ENCODE measurements around the gene NDST1.

The NDST1 gene

DNA sequence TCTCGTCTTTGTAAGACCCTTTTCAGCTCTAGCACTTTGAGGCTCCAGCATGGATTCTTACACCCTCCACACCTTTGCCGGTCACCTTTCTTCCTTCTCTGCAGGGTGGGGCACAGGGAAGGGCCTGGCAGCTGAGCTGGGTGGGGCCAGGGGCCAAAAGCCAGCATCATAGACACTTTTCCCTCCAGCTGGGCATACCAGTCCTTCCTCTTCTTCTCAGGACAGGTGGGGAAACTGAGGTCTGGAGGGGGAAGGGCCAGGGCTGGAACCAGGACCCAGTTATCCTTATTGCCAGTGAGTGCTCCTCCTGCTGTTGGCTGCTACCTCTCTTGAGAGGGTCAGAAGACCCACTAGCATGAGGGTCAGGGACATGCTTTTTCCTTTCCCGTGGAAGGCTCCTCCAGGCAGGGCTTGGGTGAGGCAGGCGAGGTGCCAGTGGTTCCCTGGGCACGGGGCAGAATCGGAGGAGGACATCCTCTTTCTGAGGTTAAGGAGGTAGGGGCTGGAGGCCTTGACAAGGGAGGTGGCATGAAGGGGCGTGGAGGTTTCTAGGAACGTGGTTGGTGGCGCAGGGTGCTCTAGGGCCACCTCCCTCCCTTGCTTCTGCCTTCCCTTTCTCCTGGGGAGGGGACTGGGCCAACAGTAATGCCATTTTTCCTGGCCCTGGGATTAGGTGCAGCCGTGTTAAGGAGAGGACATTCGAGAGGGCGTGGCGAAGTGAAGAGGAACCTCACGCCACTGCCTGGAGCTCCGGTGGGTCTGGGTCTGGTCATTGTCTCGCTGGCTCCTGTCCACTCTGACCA, at the start of gene NDST1:
NDST1 (plus strand) TSS at position 658 of the 803 bp plus-strand sequence. CDS start 13,124 bp downstream, outside the sequence.
- TF ChIP-seq SUZ12 (IDR thresholded peaks at IDR 0.05) (no peak), HDGF (IDR thresholded peaks at IDR 0.05; ENCODE audit: borderline replicate concordance) (no peak), CTBP1 (IDR thresholded peaks at IDR 0.05; ENCODE audit: borderline replicate concordance) (no peak), FOXM1 (IDR thresholded peaks at IDR 0.05; ENCODE audit: borderline replicate concordance) (no peak), SP1 (IDR thresholded peaks at IDR 0.05) (no peak), ELF4 (IDR thresholded peaks at IDR 0.05) (no peak), PKNOX1 (IDR thresholded peaks at IDR 0.05) (no peak), L3MBTL2 (conservative IDR thresholded peaks at IDR 0.05) (no peak), BHLHE40 (IDR thresholded peaks at IDR 0.05; ENCODE audit: borderline replicate concordance) (no peak), TARDBP (IDR thresholded peaks at IDR 0.05) (no peak), FOXK2 (IDR thresholded peaks at IDR 0.05) (no peak), FOXA1 (IDR thresholded peaks at IDR 0.05) (no peak), LEF1 (IDR thresholded peaks at IDR 0.05; ENCODE audit: borderline replicate concordance) (no peak), NFRKB (IDR thresholded peaks at IDR 0.05) (no peak), ARNT (IDR thresholded peaks at IDR 0.05) (no peak), ZNF384 (IDR thresholded peaks at IDR 0.05) (no peak)
- no peak for DNase-seq (ENCODE audit: extremely low spot score)
- ChIA-PET POLR2A (no interaction called here), CTCF (interaction anchor here (0.9 to 1.3 kb wide), 2 partner anchors 8 to 9 kb away, joined by 3 read pairs; no protein-coding TSS in a partner anchor)

- POLR2A ChIA-PET, result interaction anchor here (1.0 kb wide), 1 partner anchor 9 kb away, joined by 3 read pairs; no protein-coding TSS in a partner anchor
Observed at GRCh38 chr5:150458802-150459557, 49.0 kb upstream of the NDST1 start.

GRCh38 chr5:150460781-150461180, 47.1 kb upstream of the NDST1 start:
- no peak for DNase-seq (ENCODE audit: extremely low spot score)
- TF ChIP-seq ZNF384 (IDR thresholded peaks at IDR 0.05) (no peak), HDGF (IDR thresholded peaks at IDR 0.05; ENCODE audit: borderline replicate concordance) (no peak)
- POLR2A ChIA-PET, result interaction anchor here (0.6 to 1.5 kb wide), 4 partner anchors 11 to 240 kb away, joined by 3 to 4 read pairs (median 3); partner anchors contain the start of genes RBM22 and RPS14
- CTCF ChIA-PET, result interaction anchor here (0.5 to 1.4 kb wide), 2 partner anchors 9 to 32 kb away, joined by 3 to 4 read pairs; no protein-coding TSS in a partner anchor

More at GRCh38 chr5:150458802-150459557, 49.0 kb upstream of the NDST1 start:
- TF ChIP-seq L3MBTL2 (conservative IDR thresholded peaks at IDR 0.05), result 0 out of 2 replicates have a peak, but pooled peaks have one; percentile 29
- no peak; the same call in 1 of the 2 replicates for TF ChIP-seq ARNT (IDR thresholded peaks at IDR 0.05)
- CTCF ChIA-PET, result interaction anchor here (0.6 to 2.0 kb wide), 11 partner anchors 9 to 102 kb away, joined by 3 to 11 read pairs (median 5); no protein-coding TSS in a partner anchor
- DNase-seq (ENCODE audit: extremely low spot score), result peak; percentile 85

DNA sequence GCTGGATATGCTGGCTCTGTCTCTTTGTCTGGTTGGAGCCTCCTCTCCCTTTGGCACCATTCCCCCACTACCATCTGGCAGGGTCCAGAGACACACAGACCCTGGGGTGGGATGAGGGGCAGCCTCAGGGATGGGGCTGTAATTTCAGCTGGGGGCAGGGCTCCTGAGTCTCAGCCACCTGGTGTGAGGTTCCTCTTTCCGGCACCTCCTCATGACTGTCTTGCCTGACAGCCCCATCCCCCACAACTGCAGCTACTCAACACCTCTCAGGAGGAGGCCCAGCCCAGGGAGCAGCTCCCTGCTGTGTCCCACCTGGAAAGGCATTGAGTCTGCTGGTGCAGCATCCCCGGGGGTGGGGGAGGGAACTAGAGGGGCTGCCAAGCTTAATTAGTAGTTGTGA, 46.7 kb upstream of the NDST1 start:
- CTCF ChIA-PET, result interaction anchor here (0.7 to 1.4 kb wide), 2 partner anchors 10 to 95 kb away, joined by 3 to 4 read pairs; no protein-coding TSS in a partner anchor
- POLR2A ChIA-PET, result interaction anchor here (0.6 to 1.5 kb wide), 3 partner anchors 12 to 239 kb away, joined by 3 to 4 read pairs (median 3); partner anchors contain the start of genes RBM22 and RPS14
- DNase-seq (ENCODE audit: extremely low spot score), result no peak
- TF ChIP-seq FOXA1 (IDR thresholded peaks at IDR 0.05) (no peak), L3MBTL2 (conservative IDR thresholded peaks at IDR 0.05) (no peak), BHLHE40 (IDR thresholded peaks at IDR 0.05; ENCODE audit: borderline replicate concordance) (no peak), FOXK2 (IDR thresholded peaks at IDR 0.05) (no peak), CTBP1 (IDR thresholded peaks at IDR 0.05; ENCODE audit: borderline replicate concordance) (no peak), ARNT (IDR thresholded peaks at IDR 0.05) (no peak), ZNF384 (IDR thresholded peaks at IDR 0.05) (no peak), FOXM1 (IDR thresholded peaks at IDR 0.05; ENCODE audit: borderline replicate concordance) (no peak), PKNOX1 (IDR thresholded peaks at IDR 0.05) (no peak)

DNA sequence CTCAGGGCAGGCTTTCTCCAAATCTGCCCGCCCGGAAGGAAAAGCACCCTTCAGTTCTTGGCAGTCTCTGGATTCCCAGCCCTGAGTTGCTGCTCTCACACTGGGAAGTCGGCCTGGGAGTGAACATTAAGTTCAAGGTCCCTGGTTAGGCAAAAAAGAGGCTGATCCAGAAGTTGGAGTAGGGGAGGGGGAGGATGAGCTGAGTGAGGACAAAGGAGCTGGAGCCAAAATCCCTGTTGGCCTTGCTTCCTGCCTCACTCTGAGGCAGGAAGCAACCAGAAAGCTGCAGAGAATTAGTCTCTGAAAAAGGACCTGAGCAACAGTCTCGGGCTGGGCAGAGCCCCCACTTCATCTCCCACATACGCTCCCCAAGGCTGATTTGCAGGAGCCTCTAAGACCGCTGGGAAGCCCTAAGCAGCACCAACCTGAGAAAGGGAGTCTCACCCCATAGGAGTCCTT, 43.3 kb upstream of the NDST1 start:
- CTCF ChIA-PET, result interaction anchor here (0.6 to 1.6 kb wide), 3 partner anchors 15 to 146 kb away, joined by 3 to 9 read pairs (median 3); partner anchors contain the start of gene RPS14
- TF ChIP-seq CTBP1 (IDR thresholded peaks at IDR 0.05; ENCODE audit: borderline replicate concordance) (no peak), ELF4 (IDR thresholded peaks at IDR 0.05) (no peak), NFRKB (IDR thresholded peaks at IDR 0.05) (no peak), L3MBTL2 (conservative IDR thresholded peaks at IDR 0.05) (no peak), FOXK2 (IDR thresholded peaks at IDR 0.05) (no peak), FOXM1 (IDR thresholded peaks at IDR 0.05; ENCODE audit: borderline replicate concordance) (no peak), BHLHE40 (IDR thresholded peaks at IDR 0.05; ENCODE audit: borderline replicate concordance) (no peak), TARDBP (IDR thresholded peaks at IDR 0.05) (no peak), LEF1 (IDR thresholded peaks at IDR 0.05; ENCODE audit: borderline replicate concordance) (no peak), ARNT (IDR thresholded peaks at IDR 0.05) (no peak), PKNOX1 (IDR thresholded peaks at IDR 0.05) (no peak), FOXA1 (IDR thresholded peaks at IDR 0.05) (no peak), HDGF (IDR thresholded peaks at IDR 0.05; ENCODE audit: borderline replicate concordance) (no peak), ZNF384 (IDR thresholded peaks at IDR 0.05) (no peak), SUZ12 (IDR thresholded peaks at IDR 0.05) (no peak), SP1 (IDR thresholded peaks at IDR 0.05) (no peak)
- no peak for DNase-seq (ENCODE audit: extremely low spot score)
- POLR2A ChIA-PET, result interaction anchor here (0.7 kb wide), 1 partner anchor 465 kb away, joined by 5 read pairs; no protein-coding TSS in a partner anchor

All from HEK293T (cell line).